Ishikawa (cell line): ENCODE data around the gene RAG2.

Experiments used
- CEBPB ChIP-seq: IDR thresholded peaks from 2 replicates; pipeline ENCODE4 v1.6.1; 2012
- CREB1 ChIP-seq: IDR thresholded peaks from 2 replicates; pipeline ENCODE4 v1.6.1; 2012; ENCODE audit warnings: low read depth
- EGR1 ChIP-seq: IDR thresholded peaks from 2 replicates; pipeline ENCODE4 v1.6.1; 2012
- EP300 ChIP-seq: IDR thresholded peaks from 2 replicates; pipeline ENCODE4 v1.6.1; 2012; ENCODE audit warnings: borderline replicate concordance
- FOXM1 ChIP-seq: IDR thresholded peaks from 2 replicates; pipeline ENCODE4 v1.6.1; 2012; ENCODE audit warnings: low read depth, borderline replicate concordance
- MAX ChIP-seq: IDR thresholded peaks from 2 replicates; pipeline ENCODE4 v1.6.1; 2012
- NFIC ChIP-seq: IDR thresholded peaks from 2 replicates; pipeline ENCODE4 v1.6.1; 2012
- RAD21 ChIP-seq: IDR thresholded peaks from 2 replicates; pipeline ENCODE4 v1.6.1; 2012; ENCODE audit warnings: low read depth
- REST ChIP-seq: IDR thresholded peaks from 2 replicates; pipeline ENCODE4 v1.6.1; 2012; ENCODE audit warnings: low read depth, mild to moderate bottlenecking
- TAF1 ChIP-seq: IDR thresholded peaks from 2 replicates; pipeline ENCODE4 v1.6.1; 2012; ENCODE audit warnings: low read depth, mild to moderate bottlenecking
- TCF12 ChIP-seq: IDR thresholded peaks from 2 replicates; pipeline ENCODE4 v1.6.1; 2012; ENCODE audit warnings: low read depth
- TEAD4 ChIP-seq: IDR thresholded peaks from 2 replicates; pipeline ENCODE4 v1.6.1; 2012
- USF1 ChIP-seq: IDR thresholded peaks from 2 replicates; pipeline ENCODE4 v1.6.1; 2012
- YY1 ChIP-seq: IDR thresholded peaks from 2 replicates; pipeline ENCODE4 v1.6.1; 2012; ENCODE audit warnings: low read depth
- ZBTB7A ChIP-seq: IDR thresholded peaks from 2 replicates; pipeline ENCODE4 v1.6.1; 2012; ENCODE audit warnings: low read depth

RAG2 gene

GRCh38 chr11:36596880-36597279 lies 1.2 kb downstream of the RAG2 start:
- TF ChIP-seq MAX (no peak), YY1 (no peak)

- TF ChIP-seq CREB1 (no peak), TCF12 (0 out of 2 replicates have a peak, but pooled peaks have one; percentile 57), TAF1 (peak; percentile 32; the same call in 1 of the 2 replicates), NFIC (no peak), MAX (peak; percentile 74), YY1 (peak; percentile 54; the same call in 1 of the 2 replicates), EGR1 (no peak), FOXM1 (no peak), EP300 (peak; percentile 29; the same call in 1 of the 2 replicates), TEAD4 (peak; percentile 64; the same call in 1 of the 2 replicates), REST (no peak), ZBTB7A (no peak), CEBPB (no peak), RAD21 (no peak), USF1 (peak; percentile 59)
Observed at GRCh38 chr11:36594316-36594989, 3.6 kb downstream of the RAG2 start, which contains the start of gene IFTAP. TSS of gene IFTAP (plus strand) at chr11:36594502. CDS start at chr11:36610104, 15,602 bp downstream.

GRCh38 chr11:36591433-36591832 lies 6.6 kb downstream of the RAG2 start:
- no peak for TF ChIP-seq MAX
- no peak for TF ChIP-seq TCF12
- TF ChIP-seq NFIC: no peak
- TF ChIP-seq CEBPB: no peak
- no peak for TF ChIP-seq EP300
- TF ChIP-seq EGR1: no peak
- no peak for TF ChIP-seq USF1
- no peak for TF ChIP-seq TEAD4
- TF ChIP-seq YY1: no peak
- no peak for TF ChIP-seq ZBTB7A
- TF ChIP-seq RAD21: no peak
- TF ChIP-seq TAF1: no peak
- no peak for TF ChIP-seq FOXM1
- TF ChIP-seq REST: no peak
- TF ChIP-seq CREB1: no peak

- TF ChIP-seq TEAD4: no peak
- no peak for TF ChIP-seq EP300
- TF ChIP-seq YY1: no peak
- no peak for TF ChIP-seq ZBTB7A
- no peak for TF ChIP-seq FOXM1
- no peak for TF ChIP-seq USF1
- no peak for TF ChIP-seq RAD21
- TF ChIP-seq TCF12: no peak
- TF ChIP-seq TAF1: no peak
- TF ChIP-seq MAX: no peak
- TF ChIP-seq CEBPB: no peak
- TF ChIP-seq NFIC: no peak
- no peak for TF ChIP-seq REST
- TF ChIP-seq EGR1: no peak
- no peak for TF ChIP-seq CREB1
Observed at GRCh38 chr11:36590513-36590912, 7.5 kb downstream of the RAG2 start.
